Measurements from ENCODE around the gene LTBR. TPM values are rescaled to one million over a fixed set of nuclear protein-coding genes. Genes with fewer than 3 reads are reported as not detected.

The LTBR gene
- 10 to 100 TPM; 63.6 to 72.1 TPM for total RNA-seq

DNA sequence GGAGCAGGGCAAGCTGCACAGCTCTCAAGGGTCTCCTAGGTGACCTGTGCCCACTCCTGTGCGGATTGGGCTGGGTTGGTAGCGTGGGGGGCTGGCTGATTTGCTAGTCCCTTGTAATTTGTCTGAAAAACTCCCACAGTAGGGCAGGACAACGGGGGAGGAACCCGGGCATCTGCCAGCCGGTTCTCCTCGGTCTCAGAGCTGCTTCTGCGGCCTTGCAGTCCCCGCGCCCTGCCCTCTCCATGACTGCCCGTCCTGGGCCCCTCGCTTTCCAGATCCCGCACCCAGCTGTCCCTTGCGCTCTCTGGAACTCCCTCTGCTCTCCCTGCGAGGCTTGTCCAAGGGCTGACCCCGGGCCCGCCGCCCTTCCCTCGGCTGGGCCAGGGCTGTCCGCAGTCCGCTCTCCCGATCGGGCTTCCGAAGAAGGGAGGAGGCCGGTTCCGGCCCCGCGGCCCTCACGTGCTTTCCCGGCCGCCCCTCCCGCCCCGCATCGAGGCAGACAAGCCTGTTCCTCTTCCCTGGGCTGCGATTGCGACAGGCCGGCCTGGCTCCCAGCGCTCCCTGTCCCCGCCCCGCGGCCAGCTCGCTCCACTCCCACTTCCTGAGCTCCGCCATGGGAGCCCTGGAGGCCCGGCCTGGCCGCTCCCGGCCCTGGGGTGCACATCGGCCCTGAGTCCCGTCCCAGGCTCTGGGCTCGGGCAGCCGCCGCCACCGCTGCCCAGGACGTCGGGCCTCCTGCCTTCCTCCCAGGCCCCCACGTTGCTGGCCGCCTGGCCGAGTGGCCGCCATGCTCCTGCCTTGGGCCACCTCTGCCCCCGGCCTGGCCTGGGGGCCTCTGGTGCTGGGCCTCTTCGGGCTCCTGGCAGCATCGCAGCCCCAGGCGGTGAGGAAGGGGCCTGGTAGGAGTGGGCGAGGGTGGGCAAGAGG, at the start of gene LTBR:
Gene LTBR, plus strand, starts transcription at position 591 of the 927 bp plus-strand sequence. Its CDS starts 197 bp downstream, at position 788.
- H3K4me1 ChIP-seq, result peaks cover 0 to 36% of the 10 kb centered on the region in 2 donors
- H3K4me3 ChIP-seq, result peak within 1 kb of the TSS; percentile 78 to 82

DNA sequence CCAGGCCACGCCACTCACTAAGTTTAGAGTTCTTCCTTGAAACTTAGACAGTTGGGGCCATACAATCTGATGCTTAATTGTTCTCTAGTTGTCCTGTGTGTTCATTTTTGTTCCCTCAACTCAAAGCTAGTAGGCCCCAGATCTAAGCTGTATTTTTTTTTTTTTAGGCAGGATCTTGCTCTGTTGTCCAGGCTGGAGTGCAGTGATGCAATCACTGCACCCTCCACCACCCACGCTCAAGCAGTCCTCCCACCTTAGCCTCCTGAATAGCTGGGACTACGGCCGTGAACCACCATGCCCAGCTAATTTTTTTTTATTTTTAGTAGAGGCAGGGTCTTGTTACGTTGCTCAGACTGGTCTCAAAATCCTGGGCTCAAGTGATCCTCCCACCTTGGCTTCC, 49.6 kb upstream of the LTBR start:
- TF ChIP-seq, protein P1, sequence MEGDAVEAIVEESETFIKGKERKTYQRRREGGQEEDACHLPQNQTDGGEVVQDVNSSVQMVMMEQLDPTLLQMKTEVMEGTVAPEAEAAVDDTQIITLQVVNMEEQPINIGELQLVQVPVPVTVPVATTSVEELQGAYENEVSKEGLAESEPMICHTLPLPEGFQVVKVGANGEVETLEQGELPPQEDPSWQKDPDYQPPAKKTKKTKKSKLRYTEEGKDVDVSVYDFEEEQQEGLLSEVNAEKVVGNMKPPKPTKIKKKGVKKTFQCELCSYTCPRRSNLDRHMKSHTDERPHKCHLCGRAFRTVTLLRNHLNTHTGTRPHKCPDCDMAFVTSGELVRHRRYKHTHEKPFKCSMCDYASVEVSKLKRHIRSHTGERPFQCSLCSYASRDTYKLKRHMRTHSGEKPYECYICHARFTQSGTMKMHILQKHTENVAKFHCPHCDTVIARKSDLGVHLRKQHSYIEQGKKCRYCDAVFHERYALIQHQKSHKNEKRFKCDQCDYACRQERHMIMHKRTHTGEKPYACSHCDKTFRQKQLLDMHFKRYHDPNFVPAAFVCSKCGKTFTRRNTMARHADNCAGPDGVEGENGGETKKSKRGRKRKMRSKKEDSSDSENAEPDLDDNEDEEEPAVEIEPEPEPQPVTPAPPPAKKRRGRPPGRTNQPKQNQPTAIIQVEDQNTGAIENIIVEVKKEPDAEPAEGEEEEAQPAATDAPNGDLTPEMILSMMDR (IDR thresholded peaks at IDR 0.05), result no peak
- Histone ChIP-seq H3K4me3 (no peak overlapping the region), H3K36me3 (peaks cover 58% of the 10 kb centered on the region), H3K9me3 (no peaks in the 10 kb centered on the region), H3K4me1 (peaks cover 0 to 71% of the 10 kb centered on the region in 2 donors), H3K27me3 (no peaks in the 10 kb centered on the region), H3K27ac (peak overlapping the region; percentile 98)
- no peak for DNase-seq (ENCODE audit: low spot score)

More for the DNA sequence above, at the start of gene LTBR:
- Histone ChIP-seq H3K9me3 (no peaks in the 10 kb centered on the region), H3K36me3 (peaks cover 26% of the 10 kb centered on the region), H3K27me3 (no peaks in the 10 kb centered on the region), H3K27ac (peak within 1 kb of the TSS; percentile 91 to 95)
- TF ChIP-seq, protein P1 (IDR thresholded peaks at IDR 0.05), result peak in 1 of 2 donors; percentile 47
- peak; percentile 96 for DNase-seq (ENCODE audit: low spot score)

DNA sequence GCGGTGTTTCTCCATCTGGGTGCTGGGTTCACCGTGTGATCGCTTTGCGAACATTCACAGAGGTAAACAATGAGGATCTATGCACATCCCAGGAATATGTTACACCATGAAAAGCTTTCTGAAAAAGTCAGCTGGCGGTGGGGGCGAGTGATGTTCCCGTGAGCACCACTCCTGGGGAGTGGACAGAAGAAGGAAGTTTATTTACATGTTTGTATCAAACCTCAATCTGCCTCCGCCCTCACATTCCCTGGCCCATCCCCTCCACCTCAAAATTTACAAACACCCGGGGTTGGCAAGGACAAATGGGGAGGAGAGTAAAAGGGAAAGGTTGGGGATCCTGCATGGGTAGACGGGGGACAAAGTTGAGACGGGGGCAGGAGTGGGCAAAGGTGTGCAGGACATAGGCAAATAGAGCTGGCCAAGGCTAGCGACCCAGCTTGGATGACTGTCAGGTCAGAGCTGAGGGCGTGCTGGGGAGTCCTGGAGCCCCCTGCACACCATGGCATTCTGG, 49.0 kb upstream of the LTBR start:
- no peaks in the 10 kb centered on the region for H3K9me3 ChIP-seq
- no peaks in the 10 kb centered on the region for H3K27me3 ChIP-seq
- TF ChIP-seq, protein P1 (IDR thresholded peaks at IDR 0.05), result no peak
- H3K36me3 ChIP-seq, result peaks cover 51% of the 10 kb centered on the region
- no peak for DNase-seq (ENCODE audit: low spot score)
- H3K4me1 ChIP-seq, result peaks cover 0 to 77% of the 10 kb centered on the region in 2 donors
- peak overlapping the region; percentile 37 to 95 for H3K4me3 ChIP-seq
- H3K27ac ChIP-seq, result peak overlapping the region; percentile 98

DNA sequence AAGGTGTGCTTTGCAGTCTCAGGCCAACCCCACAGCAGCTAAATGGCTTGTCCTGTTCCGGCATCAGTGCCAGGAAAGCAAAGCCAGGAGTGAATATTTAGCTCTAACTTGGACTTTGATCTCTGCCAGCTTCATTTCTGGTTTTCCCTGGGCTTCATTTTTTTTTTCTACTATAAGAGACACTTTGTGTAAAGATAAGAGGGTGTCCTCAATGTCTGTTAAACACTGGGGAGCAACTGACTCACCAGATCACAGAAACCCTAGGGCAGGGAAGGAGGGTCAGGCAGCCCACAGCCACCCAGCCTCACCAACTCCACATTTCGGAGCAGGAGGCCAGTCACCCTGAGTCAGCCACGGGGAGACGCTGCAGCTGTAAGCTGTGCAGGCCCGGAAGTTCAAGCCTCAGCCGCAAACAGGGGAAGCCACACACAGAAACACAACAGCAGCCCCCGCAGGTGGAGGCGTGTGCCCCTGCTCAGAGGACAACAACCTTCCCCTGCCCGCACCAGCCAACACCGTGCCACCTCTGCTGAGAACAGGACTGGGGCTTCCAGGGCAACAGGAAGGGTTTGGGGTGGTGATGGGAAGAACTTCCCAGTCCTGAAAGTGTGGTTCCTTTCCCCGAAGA, 48.4 kb upstream of the LTBR start:
- Histone ChIP-seq H3K27ac (peak overlapping the region; percentile 98), H3K9me3 (no peaks in the 10 kb centered on the region), H3K4me1 (peaks cover 0 to 77% of the 10 kb centered on the region in 2 donors), H3K36me3 (peaks cover 46% of the 10 kb centered on the region), H3K27me3 (no peaks in the 10 kb centered on the region), H3K4me3 (peak overlapping the region; percentile 37 to 95)
- DNase-seq (ENCODE audit: low spot score), result peak; percentile 86
- TF ChIP-seq, protein P1 (IDR thresholded peaks at IDR 0.05), result peak in 1 of 2 donors; percentile 76

DNA sequence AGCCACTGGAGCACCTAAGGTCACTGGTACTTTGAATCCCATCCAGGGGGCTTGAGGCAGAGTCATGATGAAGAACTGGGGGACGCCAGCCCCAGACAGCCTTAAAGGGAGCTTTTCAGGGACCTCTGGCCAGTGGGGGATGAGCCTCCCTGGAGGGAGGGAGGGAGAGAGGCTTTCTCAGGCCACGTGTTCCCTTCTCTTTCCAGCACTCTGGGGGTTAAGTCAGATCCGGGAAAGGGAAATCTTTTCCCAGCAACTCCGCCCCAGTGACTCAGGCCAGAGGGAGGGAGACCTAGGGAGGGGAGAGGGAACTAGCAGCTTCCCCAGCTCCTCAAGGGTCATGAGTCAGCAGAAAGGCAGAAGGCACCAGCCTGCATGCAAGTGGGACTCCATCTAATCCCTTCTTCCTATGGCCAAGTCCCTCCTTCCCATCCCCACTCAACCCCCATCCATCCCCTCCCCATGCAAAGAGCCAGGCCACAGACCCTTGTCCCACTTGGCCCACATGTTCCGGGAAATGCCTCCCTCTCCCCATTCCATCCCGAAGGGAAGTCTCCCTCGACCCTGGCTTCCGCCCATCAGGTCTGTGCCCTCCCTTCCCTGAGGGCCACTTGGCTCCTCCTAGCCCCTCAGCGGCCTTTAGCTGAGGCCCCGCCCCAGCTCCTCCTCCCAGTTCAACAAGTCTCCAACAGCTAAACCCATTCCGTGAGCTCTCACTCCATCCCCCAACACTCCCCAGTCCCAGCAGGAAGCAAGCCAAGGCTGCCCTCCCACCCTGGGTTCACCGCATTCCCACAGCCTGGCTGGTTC, 47.7 kb upstream of the LTBR start:
- TF ChIP-seq, protein P1 (IDR thresholded peaks at IDR 0.05), result no peak
- Histone ChIP-seq H3K27me3 (no peaks in the 10 kb centered on the region), H3K36me3 (peaks cover 39% of the 10 kb centered on the region), H3K9me3 (no peaks in the 10 kb centered on the region), H3K4me3 (peak overlapping the region; percentile 37 to 95), H3K27ac (peak overlapping the region; percentile 98), H3K4me1 (peaks cover 0 to 77% of the 10 kb centered on the region in 2 donors)
- DNase-seq (ENCODE audit: low spot score), result peak; percentile 96

Measured in right atrium auricular region (tissue), 2 donors.